GM21381 (cell line): Measurements from ENCODE around the gene CENPP.

Experiments
- ATAC-seq: cut with Tn5 transposase; IDR thresholded peaks from one replicate; pipeline ENCODE4 v1.9.1; 2021; ENCODE audit warnings: mild to moderate bottlenecking, moderate library complexity; ENCODE audit not compliant: unreplicated experiment

Gene CENPP

DNA sequence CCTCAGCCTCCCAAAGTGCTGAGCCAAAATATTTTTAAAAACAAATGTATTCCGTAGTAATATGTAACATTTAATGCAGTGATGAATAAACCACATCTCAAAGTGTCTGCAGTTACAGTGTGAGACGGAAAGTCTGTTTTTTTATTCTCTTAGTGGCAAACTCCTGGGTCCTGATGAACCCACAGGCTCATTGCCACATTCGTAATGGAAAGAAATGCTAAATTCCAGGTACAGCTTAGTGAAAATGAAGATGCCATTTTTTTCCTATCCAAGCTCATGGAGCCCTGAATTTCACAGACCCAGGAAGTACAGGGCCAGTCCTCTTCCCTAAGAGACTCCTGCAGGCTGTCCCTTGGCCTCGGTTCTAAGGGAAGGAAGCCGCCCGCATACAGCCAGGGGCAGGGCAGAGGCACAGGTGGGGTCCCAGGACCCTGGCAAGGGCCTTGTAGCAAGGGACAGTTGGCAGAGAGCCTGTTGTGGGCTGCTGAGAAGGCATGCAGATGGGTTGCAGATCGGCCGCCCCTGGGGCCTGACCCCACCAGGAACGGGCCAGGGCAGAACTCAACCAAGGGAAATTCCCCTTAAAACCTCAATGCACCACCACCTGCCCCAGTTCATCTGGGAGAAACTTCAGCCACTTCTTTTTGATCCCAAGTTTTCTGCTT is 308.0 kb downstream of the CENPP start:
- ATAC-seq, result no peak

DNA sequence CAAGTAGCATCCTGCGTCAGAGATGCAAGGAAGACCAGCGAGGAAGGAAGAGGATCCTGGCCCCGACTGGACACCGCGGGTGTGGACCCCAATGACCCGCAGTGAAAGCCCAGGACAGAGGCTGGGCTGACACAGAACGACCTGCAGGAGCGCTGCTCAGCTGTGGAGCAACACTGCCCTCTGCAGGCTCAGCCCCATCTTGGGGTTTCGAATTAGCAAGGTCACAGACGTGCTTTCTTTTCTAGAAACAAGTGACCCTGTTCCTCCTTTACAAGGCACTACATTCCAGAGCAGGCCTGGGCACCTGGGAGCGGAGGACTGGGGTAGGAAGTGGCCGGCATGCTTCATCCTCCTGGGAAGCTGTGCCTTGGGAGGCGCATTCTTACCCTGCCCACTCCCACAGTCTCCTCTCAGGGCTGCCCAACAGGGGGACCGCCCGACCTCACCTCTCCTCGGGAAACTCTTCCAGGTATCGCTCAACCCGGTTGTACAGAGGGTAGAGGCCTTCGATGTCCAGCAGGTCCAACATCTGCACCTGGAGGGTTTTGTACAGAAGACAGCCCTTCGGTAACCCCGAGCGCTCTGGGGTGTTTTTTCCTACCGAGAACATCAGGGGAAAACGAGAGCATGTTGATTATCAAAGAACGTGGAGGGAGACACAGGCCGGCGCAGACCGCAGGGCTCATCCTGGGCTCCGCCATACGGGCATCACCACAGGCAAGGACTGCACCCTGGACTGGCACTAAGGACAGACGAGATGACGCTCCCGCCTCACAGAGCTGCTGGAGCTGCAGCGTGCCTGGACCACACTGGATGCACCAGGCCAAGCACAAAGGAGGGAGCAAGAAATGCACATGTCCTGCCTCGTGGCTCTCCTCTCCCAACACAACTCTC is 309.2 kb downstream of the CENPP start:
- ATAC-seq, result no peak

DNA sequence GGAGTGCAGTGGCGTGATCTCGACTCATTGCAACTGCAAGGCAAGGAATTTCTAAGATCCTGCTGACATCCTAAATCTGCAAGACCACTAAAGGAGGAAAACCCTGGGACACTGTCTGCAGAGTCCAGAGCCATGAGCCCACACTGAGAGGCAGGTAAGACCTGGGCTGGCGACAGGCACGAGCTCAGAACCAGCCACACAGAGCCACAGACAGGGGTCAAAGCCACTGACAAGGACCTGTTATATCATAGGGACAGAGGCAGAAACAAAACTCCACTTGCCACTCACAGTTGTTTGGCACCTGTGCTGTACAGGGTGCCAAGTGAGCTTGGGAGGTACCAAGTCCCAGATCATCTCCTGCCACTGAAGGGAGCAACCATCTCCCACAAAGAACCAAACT is 310.0 kb downstream of the CENPP start:
- ATAC-seq, result no peak

DNA sequence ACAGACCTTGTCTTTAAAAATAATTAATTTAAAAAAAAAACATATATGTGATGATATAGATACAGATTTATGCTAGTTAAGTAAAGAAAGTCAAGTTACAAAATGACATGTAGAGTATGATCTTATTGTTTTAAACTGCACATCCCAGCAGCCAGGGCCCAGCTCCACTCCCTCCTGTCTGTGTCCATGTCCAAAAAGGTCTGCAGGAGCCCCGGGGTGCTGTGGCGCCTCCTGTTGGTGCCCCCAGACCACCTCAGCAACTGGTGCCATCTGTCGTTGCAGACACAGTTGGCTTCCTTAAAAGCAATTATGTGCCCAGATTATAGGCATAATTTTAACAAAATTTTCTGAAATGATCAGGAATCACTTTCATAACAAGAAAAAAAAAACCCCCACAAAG is 310.9 kb downstream of the CENPP start:
- no peak for ATAC-seq

DNA sequence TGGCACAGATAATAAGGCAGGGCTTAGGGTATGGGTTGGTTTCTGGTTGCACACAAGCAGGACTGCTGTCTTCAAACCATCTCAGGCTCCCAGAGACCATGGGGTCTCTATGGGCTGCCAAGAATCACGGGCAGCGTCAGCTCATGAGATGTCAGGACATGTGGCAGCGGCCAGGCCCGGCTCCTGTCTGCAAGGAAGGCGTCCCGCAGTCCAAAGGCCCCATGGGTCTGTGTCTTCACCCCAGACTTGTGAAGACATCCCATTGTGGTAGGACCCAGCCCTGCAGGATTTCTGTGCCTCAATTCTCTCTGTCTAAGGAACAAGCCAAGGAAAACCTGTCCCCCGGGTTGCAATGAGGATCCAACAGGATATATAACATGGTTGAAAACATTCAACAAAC is 311.6 kb downstream of the CENPP start:
- ATAC-seq, result no peak

DNA sequence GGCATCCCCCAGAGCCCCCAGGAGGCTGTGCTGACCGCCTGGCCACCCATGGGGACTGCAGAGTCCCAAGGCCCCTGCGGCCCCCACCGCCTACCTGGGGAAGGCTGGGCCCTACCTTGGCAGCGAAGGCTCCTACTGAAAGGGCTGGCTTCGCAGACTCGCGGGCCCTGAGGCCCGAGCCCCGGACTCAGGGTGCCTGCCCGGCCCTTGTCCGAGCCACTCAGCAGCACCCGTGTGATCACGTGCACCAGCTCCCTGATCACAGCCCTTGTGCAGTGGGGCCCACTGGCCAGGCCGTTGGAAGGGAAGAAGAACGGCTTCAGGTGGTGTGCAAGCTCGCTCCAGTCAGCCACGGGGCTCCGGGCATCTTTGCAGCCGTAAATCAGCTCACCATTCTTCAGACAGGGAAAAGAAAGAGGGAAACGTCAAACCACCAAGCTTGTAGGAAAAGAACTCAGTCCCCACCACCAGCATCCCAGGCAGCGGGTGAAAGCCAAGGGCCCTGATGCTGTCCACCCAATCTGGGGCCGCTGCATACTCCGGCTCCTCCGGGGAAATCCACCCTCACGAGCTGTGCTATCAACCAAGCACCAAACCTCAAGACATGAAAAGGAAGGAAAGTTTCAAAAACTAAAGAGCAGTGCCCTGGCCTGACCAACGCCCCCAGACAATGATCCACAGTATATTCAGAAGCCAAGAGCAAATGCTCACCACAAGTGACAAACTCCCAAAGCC is 312.3 kb downstream of the CENPP start:
- no peak for ATAC-seq

DNA sequence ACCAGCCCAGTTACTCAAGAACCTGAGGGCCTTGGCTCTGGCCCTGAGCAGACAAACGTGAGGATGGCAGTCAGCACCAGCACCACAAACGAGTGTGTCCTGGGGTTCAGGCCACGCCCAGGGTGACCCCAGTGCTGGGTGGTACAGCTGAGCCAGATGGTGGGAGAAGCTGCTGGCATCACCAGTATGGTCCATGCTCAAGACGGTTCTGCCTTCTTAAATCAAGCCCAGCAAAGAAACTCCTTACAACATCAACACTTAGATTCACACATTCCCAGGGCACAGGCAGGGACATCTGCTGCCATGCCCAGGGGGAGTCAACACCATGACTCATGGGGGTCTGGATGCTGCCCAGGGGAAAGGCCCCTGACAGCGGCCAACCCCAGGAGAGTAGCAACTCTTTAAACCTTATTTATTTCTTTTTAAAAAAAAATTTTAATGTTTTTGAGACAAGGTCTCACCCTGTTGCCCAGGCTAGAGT is 312.9 kb downstream of the CENPP start:
- ATAC-seq, result no peak

DNA sequence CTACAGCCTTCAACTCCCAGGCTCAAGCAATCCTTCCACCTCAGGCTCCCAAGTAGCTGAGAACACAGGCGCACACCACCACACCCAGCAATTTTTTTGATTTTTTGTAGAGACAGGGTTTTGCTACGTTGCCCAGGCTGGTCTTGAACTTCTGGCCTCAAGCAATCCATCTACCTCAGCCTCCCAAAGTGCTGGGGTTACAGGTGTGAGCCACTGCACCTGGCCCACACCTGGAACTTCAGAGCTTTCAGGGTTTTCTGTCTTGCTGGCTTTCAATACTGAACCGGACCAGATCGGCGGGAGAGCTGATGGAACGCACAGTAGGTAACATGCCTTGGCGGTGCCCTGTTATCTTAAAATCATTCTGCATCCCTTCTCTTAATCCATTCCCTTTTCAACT is 313.4 kb downstream of the CENPP start:
- no peak for ATAC-seq

DNA sequence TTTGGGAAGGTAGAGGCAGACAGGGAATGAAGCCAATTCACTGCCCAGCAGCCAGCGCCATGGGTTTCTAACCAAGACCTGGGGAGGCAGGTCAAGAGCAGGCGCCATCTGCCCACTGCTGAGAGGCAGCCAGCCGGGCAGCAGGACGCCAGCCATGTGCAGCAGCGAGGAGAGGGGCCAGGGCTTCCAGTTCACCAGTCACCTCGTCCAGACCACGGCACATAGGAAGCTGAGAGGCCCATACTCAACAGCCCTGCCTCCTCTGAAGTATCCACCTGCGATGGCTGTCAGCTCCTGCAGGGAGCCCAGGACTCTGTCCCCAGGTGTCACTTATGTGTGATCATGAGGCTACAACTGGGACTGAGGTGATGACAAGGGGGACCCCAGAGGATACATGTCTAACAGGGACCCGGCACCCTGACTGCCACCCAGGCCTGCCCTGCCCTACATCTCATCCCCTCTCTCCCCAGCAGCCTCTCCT is 314.1 kb downstream of the CENPP start:
- ATAC-seq, result no peak

DNA sequence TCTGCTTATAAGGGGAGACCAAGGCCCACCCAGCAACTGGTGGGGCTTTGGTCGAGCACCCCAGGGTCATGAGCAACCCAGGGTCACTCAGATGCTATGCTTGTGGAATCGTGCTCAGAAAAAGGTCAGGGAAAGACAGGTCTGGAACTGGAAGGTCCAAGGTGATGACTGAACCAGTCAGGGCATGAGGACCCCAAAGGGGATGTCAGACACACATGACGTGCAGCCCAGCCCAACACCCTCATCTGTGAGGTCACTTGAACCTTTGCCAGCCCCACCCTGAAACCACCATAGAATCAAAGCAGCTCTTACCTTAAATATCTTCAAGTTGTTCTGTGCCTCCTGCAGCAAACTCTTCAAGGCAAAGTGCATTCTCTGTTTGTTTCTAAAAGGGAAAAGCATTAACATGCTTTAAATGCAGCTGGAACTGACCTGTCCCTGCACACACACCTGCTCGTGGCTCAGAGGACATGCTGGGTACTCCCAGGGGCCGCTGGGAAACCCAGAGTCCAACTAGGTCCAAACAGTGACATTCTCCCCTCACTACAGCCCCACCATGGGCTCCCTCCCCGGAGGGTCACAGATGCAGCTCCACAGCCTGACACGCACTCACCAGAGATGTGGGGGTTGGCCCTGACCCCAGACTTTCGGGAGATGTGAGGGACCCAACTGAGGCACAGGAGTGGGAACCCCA is 314.8 kb downstream of the CENPP start:
- ATAC-seq, result no peak

DNA sequence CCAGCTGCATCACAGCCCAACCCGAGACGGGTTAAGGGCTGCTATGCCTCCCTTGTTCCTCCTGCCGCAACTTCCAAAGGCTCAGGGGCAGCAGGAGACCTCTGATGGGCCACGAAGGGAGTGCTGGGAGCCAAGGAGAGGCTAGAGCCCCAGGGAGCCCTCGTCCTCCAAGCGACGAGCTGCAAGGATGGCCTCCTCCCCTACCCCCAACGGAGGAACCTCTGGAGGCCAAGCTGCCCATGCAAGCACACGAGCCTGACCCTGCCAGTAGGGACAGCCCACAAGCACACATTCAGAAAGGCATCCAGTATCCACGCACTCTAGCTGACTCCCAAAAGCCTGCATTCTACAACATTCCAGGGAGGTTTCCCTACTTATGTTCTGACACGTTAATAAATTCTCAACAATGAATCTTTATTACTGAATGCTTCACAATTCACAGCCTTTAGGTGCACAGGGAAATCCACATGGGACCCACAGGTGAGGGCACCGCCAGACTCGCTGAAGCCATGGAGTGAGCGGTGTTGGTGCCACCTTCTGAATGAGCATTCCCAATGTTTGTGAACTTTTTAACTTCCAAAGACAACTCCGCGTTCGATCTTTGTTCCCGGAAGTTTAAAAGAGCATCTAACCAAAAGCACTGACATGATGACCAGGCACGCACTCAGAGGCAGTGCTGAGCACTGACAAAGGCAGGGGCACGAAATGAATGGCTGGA is 315.5 kb downstream of the CENPP start:
- ATAC-seq, result no peak

DNA sequence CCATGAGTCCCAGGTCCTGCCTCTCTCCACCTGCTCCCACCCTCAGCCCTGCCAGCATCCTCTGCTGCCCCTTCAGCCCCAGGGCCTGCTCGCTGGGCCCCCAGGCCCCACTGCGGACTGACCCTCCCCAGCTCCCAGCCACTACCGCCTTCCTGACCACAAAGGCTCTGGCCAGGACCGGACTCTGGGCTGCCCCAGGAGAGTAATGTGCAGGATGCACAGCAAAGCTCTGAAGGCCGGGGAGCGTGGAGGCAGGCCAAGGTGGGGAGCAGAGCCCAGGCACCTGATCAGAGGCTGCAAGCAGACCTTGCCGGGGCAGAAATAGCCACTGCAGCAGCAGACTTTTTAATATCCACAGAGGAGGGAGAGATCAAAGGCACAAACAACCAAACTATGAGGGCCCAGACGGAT is 316.3 kb downstream of the CENPP start:
- ATAC-seq, result no peak

DNA sequence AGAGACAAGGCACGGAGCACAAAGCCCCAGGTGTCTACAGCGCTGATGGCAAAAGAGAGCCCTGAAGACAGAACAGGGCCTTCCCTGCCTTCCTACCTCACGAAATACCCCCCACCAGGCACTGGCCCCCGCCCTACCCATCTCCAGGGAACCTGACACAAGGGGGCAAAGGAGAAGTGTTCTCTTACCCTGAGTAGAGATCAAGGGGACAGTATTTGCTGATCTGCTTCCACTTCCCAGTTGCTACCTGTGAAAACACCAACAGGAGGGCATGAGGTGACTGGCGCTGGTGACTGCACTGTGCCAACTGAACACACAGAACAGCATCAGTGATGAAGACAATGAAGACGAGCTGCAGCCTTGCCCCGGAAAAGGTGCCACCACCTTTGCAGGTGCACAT is 316.8 kb downstream of the CENPP start:
- no peak for ATAC-seq

DNA sequence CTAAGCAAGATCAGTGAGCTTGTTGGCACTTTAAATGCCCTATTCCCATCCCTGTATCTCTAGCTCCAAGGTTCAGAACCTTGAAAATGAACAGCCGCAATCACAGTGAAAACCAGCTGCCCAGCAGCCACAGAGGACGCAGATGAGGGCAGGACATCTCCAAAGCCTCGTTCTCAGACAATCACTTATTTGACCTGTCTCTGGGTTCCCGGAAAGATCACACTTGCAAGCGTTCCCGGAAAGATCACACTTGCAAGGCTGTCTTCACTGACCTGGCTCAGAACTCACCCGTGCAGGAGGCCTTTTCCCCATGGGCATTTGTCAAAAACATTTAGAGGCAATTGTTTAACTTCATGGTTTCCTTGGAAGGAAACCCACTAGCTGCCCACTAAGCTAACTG is 318.5 kb downstream of the CENPP start:
- no peak for ATAC-seq

DNA sequence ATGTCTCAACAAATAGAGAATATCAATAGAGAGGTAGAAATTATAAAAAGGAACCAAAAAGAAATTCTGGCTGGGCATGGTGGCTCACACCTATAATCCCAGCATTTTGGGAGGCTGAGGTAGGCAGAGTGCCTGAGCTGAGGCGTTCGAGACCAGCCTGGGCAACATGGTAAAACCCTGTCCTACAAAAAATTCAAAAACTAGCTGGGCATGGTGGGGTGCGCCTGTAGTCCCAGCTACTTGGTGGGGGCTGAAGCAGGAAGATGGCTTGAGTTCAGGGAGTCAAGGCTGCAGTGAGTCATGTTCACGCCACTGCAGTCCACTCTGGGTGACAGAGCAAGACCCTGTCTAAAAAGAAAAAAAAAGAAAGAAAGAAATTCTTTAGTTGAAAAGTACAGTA is 319.3 kb downstream of the CENPP start:
- no peak for ATAC-seq

DNA sequence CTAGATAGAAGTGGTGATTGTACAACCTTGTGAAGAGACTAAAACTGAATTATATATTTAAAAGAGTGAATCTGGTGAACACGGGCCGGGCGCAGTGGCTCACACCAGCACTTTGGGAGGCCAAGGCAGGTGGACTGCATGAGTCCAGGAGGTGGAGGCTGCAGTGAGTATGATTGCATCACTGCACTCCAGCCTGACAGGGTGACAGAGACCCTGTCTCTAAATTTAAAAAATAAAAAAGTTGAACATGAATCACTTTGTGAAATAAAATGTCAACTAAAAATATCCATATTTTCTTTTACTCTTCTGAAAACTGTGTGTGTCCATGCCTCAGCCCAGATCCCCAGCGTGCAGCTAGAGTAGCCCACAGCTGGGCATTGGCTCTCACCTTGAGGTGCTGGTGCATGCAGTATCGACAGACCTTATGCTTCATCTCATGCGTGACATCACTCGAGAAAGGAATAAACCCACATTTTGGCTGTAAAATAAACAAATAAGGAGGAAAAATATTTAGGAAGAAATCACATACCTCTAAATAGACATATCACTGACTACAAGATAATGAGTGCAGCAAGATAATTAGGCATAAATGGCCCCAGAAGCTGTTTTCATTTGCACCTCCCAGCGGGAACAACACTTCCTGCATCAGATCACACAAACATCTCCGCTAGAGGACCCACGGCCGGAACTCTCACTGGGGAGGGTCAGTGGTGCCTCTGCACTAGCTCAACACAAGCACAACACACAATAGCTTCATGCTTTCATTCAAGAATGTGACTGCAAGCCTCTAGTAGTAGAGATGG is 322.1 kb downstream of the CENPP start:
- ATAC-seq, result no peak

DNA sequence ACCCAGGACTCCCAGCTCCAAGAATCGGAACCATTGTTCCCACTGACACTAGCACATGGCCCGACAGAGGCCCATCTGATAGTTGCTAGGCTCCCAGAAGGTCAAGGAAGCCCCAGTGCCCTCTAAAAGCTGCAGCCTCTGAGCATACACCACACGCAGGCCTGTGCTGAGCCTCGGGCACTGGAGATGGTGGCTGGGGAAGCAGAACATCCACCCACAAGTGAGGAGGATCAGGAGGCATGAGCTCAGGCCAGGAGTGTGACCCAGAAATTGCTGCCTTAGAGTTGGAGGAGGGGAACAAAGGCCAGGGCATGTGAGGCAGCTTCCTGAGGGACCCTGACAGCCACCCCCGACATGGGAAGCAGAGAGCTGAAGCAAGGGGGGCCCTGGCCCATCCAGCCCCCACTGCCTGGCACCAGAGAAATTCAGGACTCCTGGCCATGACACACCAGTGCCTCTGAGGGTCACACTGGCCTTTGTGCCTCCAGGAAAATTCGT is 322.8 kb downstream of the CENPP start:
- ATAC-seq, result no peak

DNA sequence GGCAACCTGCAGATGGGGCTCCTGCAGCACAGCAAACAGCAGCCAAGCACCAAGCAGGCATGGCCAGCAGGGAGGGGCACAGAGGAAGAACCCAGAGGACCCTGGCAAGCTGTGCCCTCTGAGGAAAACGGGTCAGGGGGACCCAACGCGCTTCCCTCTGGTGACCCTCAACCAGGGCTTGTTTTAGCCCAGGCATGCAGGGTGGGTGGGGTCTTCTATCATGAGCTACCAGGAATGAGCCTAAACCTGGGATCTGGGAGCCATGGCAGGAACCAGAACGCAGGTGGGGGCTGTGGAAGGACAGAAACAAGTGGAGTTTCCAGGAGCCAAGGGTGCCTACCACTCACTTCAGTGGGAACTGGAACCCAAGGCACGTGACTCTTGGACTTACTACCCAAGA is 323.3 kb downstream of the CENPP start:
- ATAC-seq, result no peak

DNA sequence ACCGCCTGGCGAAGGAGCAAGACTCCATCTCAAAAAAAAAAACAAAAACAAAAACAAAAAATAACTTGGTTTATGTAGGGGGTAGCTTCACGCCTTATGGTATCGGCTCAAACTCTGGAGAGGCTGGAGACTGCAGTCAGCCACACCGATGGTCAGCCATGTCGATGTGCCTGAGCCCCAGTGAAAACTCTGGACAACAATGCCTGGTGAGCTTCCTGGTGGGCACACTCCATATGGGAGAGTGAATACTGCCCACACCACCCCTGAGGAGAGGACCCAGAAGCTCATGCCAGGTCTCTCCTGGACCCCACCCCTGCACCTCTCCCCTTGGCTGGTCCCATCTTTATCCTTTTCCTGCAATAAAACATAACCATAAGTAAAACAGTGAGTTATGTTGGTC is 324.5 kb downstream of the CENPP start:
- ATAC-seq, result no peak
